SK-N-SH (cell line): ENCODE measurements around the gene NBPF3. TPM values are rescaled to one million over a fixed set of nuclear protein-coding genes. Genes with fewer than 3 reads are reported as not detected.
"Not testable (repeated sequence)": the region's sequence is repeated elsewhere in the genome, so short reads cannot be mapped to it uniquely, and the experiment has no call there.

Experiments used
- CTCF ChIA-PET: fragments of 300-600, 350-600 bp; formaldehyde crosslinking; extraction: SDS; loops from one replicate; lab custom pipeline; 2021; lab: Yijun Ruan, JAX
- POLR2A ChIA-PET: fragments of 350-600 bp; sonication (Branson Sonifier 250); formaldehyde crosslinking; extraction: SDS; loops from one replicate; lab custom pipeline; 2020; ENCODE audit warnings: antibody characterized with exemption, inconsistent platforms; lab: Yijun Ruan, JAX
- DNase-seq: peaks from one replicate; pipeline ENCODE4 v3.0.0; 2012
- H2AFZ ChIP-seq: fragments of 200-600 bp; sonication (generic); 2 replicates; pipeline ENCODE4 v1.8.1; 2016; ENCODE audit warnings: antibody characterized with exemption, mild to moderate bottlenecking, low read depth
- H3F3A ChIP-seq: fragments of 200-600 bp; sonication (generic); replicated peaks from 2 replicates; pipeline ENCODE3; 2016; ENCODE audit warnings: antibody characterized with exemption, mild to moderate bottlenecking; ENCODE audit not compliant: insufficient read depth
- H3K27ac ChIP-seq, 2 experiments: fragments of 200-500 bp in 1 of 2; fragments of 200-600 bp in 1 of 2; sonication (Bioruptor generic) in 1 of 2; sonication (generic), shearing (Covaris generic) in 1 of 2; 2 replicates each; pipeline versions ENCODE4 v1.5.1 to v1.6.1; 2014 to 2016; ENCODE audit warnings: low read depth in 2 of 2, inconsistent platforms in 1 of 2, low read length in 1 of 2, mild to moderate bottlenecking in 1 of 2, mixed read lengths in 1 of 2
- H3K27me3 ChIP-seq: fragments of 200-600 bp; sonication (generic), shearing (Covaris generic); 2 replicates; pipeline ENCODE4 v1.6.1; 2016; ENCODE audit warnings: mixed run types; ENCODE audit not compliant: insufficient read depth
- H3K36me3 ChIP-seq, 2 experiments: fragments of 200-500 bp in 1 of 2; fragments of 200-600 bp in 1 of 2; sonication (Bioruptor generic) in 1 of 2; sonication (generic) in 1 of 2; replicated peaks in 1 of 2; 2 replicates each; pipeline versions ENCODE3 to v1.5.1; 2014 to 2016; ENCODE audit warnings: low read length in 1 of 2, mild to moderate bottlenecking in 1 of 2; ENCODE audit not compliant: insufficient read depth in 2 of 2, control insufficient read depth in 1 of 2
- H3K4me1 ChIP-seq, 2 experiments: fragments of 200-500 bp in 1 of 2; fragments of 200-600 bp in 1 of 2; sonication (Bioruptor generic) in 1 of 2; sonication (generic), shearing (Covaris generic) in 1 of 2; 2 replicates each; pipeline versions ENCODE4 v1.5.1 to v1.6.1; 2014 to 2016; ENCODE audit warnings: low read depth in 1 of 2, low read length in 1 of 2, mixed run types in 1 of 2; ENCODE audit not compliant: insufficient read depth in 2 of 2, control insufficient read depth in 1 of 2
- H3K4me2 ChIP-seq: fragments of 200-600 bp; sonication (generic), shearing (Covaris generic); 2 replicates; pipeline ENCODE4 v1.6.1; 2017; ENCODE audit warnings: mixed run types
- H3K4me3 ChIP-seq, 2 experiments: fragments of 200-500 bp in 1 of 2; fragments of 200-600 bp in 1 of 2; sonication (Bioruptor generic) in 1 of 2; sonication (generic), shearing (Covaris generic) in 1 of 2; 2 replicates each; pipeline versions ENCODE4 v1.5.1 to v1.8.1; 2014 to 2016; ENCODE audit warnings: low read depth in 2 of 2, inconsistent platforms in 1 of 2, low read length in 1 of 2, mild to moderate bottlenecking in 1 of 2, mixed read lengths in 1 of 2, moderate library complexity in 1 of 2
- H3K79me2 ChIP-seq: fragments of 200-600 bp; sonication (generic); 2 replicates; pipeline ENCODE4 v1.8.1; 2017; ENCODE audit warnings: mild to moderate bottlenecking; ENCODE audit not compliant: insufficient read depth
- H3K9ac ChIP-seq: fragments of 200-600 bp; sonication (generic); 2 replicates; pipeline ENCODE4 v1.6.1; 2017; ENCODE audit warnings: mixed run types
- H3K9me2 ChIP-seq: fragments of 200-600 bp; sonication (generic); 2 replicates; pipeline ENCODE4 v1.6.1; 2017; ENCODE audit warnings: mixed run types
- H3K9me3 ChIP-seq: fragments of 200-600 bp; sonication (generic); 2 replicates; pipeline ENCODE4 v1.6.1; 2017; ENCODE audit warnings: mixed run types, mild to moderate bottlenecking, moderate library complexity
- H4K20me1 ChIP-seq: fragments of 200-600 bp; sonication (generic); 2 replicates; pipeline ENCODE4 v1.6.1; 2017; ENCODE audit warnings: mild to moderate bottlenecking, mixed run types; ENCODE audit not compliant: insufficient read depth
- EP300 ChIP-seq, 2 experiments: IDR thresholded peaks; 2 replicates each; pipeline versions ENCODE4 v1.4.0 to v1.6.1; 2012; ENCODE audit warnings: borderline replicate concordance in 1 of 2, low read depth in 1 of 2, low read length in 1 of 2
- EZH2phosphoT487 ChIP-seq: fragments of 200-600 bp; sonication (generic); IDR thresholded peaks from 2 replicates; pipeline ENCODE4 v1.6.1; 2017; ENCODE audit warnings: low read depth, mixed run types, mild to moderate bottlenecking, antibody characterized with exemption, moderate library complexity, borderline replicate concordance
- FOSL2 ChIP-seq: IDR thresholded peaks from 2 replicates; pipeline ENCODE4 v1.4.0; 2012; ENCODE audit warnings: low read depth, mild to moderate bottlenecking, moderate library complexity, borderline replicate concordance
- FOXJ3 ChIP-seq: sonication (generic); formaldehyde crosslinking; IDR thresholded peaks from 2 replicates; pipeline ENCODE4 v1.5.1; 2020; ENCODE audit warnings: mild to moderate bottlenecking, missing genetic modification reagents
- FOXM1 ChIP-seq: IDR thresholded peaks from 2 replicates; pipeline ENCODE4 v1.4.0; 2012; ENCODE audit warnings: low read depth, mild to moderate bottlenecking
- IRF3 ChIP-seq: fragments of 150-350 bp; IDR thresholded peaks from 2 replicates; pipeline ENCODE4 v1.6.1; 2016; ENCODE audit warnings: mild to moderate bottlenecking, low read depth, low read length
- NFIC ChIP-seq: IDR thresholded peaks from 2 replicates; pipeline ENCODE4 v1.4.0; 2012; ENCODE audit warnings: borderline replicate concordance
- POLR2AphosphoS5 ChIP-seq: IDR thresholded peaks from 2 replicates; pipeline ENCODE4 v1.6.1; 2012; ENCODE audit warnings: low read depth, low read length
- RCOR1 ChIP-seq: fragments of 150-350 bp; IDR thresholded peaks from 2 replicates; pipeline ENCODE4 v1.6.1; 2017; ENCODE audit warnings: antibody characterized with exemption, low read length
- RFX5 ChIP-seq: IDR thresholded peaks from 2 replicates; pipeline ENCODE4 v1.6.1; 2012; ENCODE audit warnings: mild to moderate bottlenecking, improper control_type of control experiment, low read length
- USF1 ChIP-seq: IDR thresholded peaks from 2 replicates; pipeline ENCODE4 v1.4.0; 2012; ENCODE audit warnings: low read depth, borderline replicate concordance
- WGBS: methylation state at CpG from one replicate; pipeline ENCODE4 v1.1.6; 2017; ENCODE audit warnings: low lambda C conversion rate; 5-methylcytosine and 5-hydroxymethylcytosine counted together
- polyA plus RNA-seq, 3 experiments: library from polyadenylated mRNA; depleted of rRNA; stranded (reverse); fragments of >200 nt; gene quantifications; 2 replicates each; pipeline ENCODE4 v1.2.3, GENCODE V29; 2012

The NBPF3 gene
- polyA plus RNA-seq, 1 of the 3 experiments (the other 2 are of a cell fraction) = 6.4 TPM

GRCh38 chr1:21406659-21407058 is 33.3 kb upstream of the NBPF3 start:
- Histone ChIP-seq H3K4me1 (no peaks in the 10 kb centered on the region), H3K36me3 (no peaks in the 10 kb centered on the region), H3K9me2 (no peaks in the 10 kb centered on the region), H2AFZ (no peak overlapping the region), H3F3A (no peaks in the 10 kb centered on the region), H3K79me2 (no peaks in the 10 kb centered on the region), H3K27ac (no peak overlapping the region), H3K4me3 (no peak overlapping the region), H3K9me3 (no peaks in the 10 kb centered on the region), H3K4me2 (no peak overlapping the region), H3K27me3 (no peaks in the 10 kb centered on the region), H3K9ac (no peak overlapping the region), H4K20me1 (no peaks in the 10 kb centered on the region)
- TF ChIP-seq RFX5 = peak; percentile 77; the same call in 1 of the 2 replicates
- no peak for TF ChIP-seq USF1
- CTCF ChIA-PET = no interaction called here
- DNase-seq = no peak
- WGBS = 4% methylated on average over 2 of the region's 2 CpGs
- POLR2A ChIA-PET = no interaction called here

GRCh38 chr1:21409897-21410296 is 30.0 kb upstream of the NBPF3 start:
- H3K79me2 ChIP-seq, H3F3A ChIP-seq, H3K4me2 ChIP-seq, POLR2A ChIA-PET, H3K27me3 ChIP-seq, H3K4me3 ChIP-seq, H3K9ac ChIP-seq, H4K20me1 ChIP-seq, H3K27ac ChIP-seq, H3K4me1 ChIP-seq, H3K9me3 ChIP-seq, H2AFZ ChIP-seq, DNase-seq, H3K9me2 ChIP-seq, H3K36me3 ChIP-seq: not testable (repeated sequence)
- CTCF ChIA-PET = interaction anchor here (1.4 kb wide), 1 partner anchor 164 kb away, joined by 3 read pairs; no protein-coding TSS in a partner anchor
- WGBS = 55% methylated on average over 3 of the region's 3 CpGs

- Histone ChIP-seq H3K27ac (no peak overlapping the region), H3K4me2 (no peak overlapping the region), H3K4me1 (no peaks in the 10 kb centered on the region), H3K9me3 (no peaks in the 10 kb centered on the region), H2AFZ (no peak overlapping the region), H3K36me3 (no peaks in the 10 kb centered on the region), H4K20me1 (no peaks in the 10 kb centered on the region), H3K79me2 (no peaks in the 10 kb centered on the region), H3K9ac (no peak overlapping the region), H3K27me3 (peaks cover 4% of the 10 kb centered on the region; the same call in 1 of the 2 replicates), H3K4me3 (no peak overlapping the region), H3K9me2 (no peaks in the 10 kb centered on the region), H3F3A (no peaks in the 10 kb centered on the region)
- WGBS = 70% methylated on average over 4 of the region's 5 CpGs
- ChIA-PET CTCF (interaction anchor here (1.3 kb wide), 1 partner anchor 44 kb away, joined by 3 read pairs; no protein-coding TSS in a partner anchor), POLR2A (no interaction called here)
- DNase-seq = no peak
- TF ChIP-seq RCOR1 (no peak), FOSL2 (no peak), NFIC (no peak), EZH2phosphoT487 (no peak), FOXM1 (no peak), FOXJ3 (CRISPR knock-in tag) (no peak), EP300 (IDR thresholded peaks at IDR 0.05; ENCODE audit: borderline replicate concordance in 1 of 2, low read depth in 1 of 2, low read length in 1 of 2) (no peak), POLR2AphosphoS5 (no peak), IRF3 (no peak)
Measured at GRCh38 chr1:21414015-21414414, 25.9 kb upstream of the NBPF3 start.

- H3K27ac ChIP-seq, H3K9me3 ChIP-seq, H3K4me2 ChIP-seq, H3K9me2 ChIP-seq, H3K9ac ChIP-seq, H3K27me3 ChIP-seq, H4K20me1 ChIP-seq, CTCF ChIA-PET, H3K4me3 ChIP-seq, H3K79me2 ChIP-seq, POLR2A ChIA-PET, H3K36me3 ChIP-seq, H2AFZ ChIP-seq, DNase-seq, H3F3A ChIP-seq, H3K4me1 ChIP-seq: not testable (repeated sequence)
- 52% methylated on average over 5 of the region's 6 CpGs for WGBS
Measured at GRCh38 chr1:21420378-21420777, 19.6 kb upstream of the NBPF3 start.
